AG08395 (cell line): ENCODE measurements around the gene RNF44.

Experiments used
- DNase-seq: peaks from one replicate; pipeline ENCODE4 v3.0.0; 2012; ENCODE audit warnings: mixed read lengths, low spot score

The RNF44 gene

DNA sequence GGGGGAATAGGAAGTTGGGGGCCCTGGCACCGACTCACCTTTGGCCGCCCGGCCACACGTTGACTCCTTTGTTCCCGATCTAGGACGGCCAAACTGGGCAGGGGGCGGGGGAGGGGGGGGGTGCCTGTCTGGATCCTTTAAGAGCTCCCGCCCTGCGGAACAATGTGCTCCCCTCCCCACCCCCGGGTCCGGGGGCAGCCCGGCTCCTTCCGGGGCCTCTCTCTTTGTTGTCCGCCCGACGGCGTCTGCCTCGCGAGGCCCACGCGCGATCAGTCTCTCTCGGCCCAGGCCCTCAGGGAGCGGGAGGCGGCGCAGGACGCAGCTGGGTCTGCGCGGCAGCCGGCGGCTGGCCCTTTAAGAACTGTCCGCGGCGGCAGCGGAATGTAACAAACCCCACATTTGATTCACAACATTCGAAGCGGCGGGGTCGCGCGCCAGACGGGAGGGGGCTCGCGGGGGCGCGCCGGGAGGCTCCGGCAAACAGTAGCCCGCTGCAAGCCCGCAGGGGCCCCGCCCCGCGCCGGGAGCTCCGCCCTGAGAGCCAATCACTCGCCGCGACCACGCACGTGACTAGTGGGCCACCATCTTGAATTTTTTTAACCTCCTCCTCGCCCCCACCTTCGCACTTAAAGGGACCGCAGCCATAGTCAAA lies at the start of gene RNF44:
Gene RNF44 (minus strand): TSS at position 501 of the 652 bp plus-strand sequence. CDS start 4,930 bp downstream, outside the sequence.
- DNase-seq, result peak; percentile 97

DNA sequence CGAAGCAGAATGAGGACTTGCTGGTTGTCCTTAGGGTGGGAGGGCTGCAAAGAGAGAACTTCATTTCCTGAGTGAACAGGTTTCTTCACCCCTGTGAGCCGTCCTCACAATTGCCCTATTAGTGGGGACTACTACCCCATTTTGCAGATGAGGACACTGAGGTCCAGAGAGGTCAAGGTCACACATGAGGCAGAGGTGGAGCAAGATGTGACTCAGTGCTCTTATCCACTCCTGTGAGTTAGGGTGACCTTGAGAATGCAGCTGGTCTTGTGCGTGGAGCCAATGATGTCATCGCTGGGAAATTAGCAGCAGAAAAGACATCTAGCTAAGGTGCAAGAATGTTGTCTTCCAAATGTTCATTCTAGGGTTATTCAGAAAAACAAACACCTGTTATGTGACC lies 45.9 kb upstream of the RNF44 start:
- DNase-seq, result no peak

DNA sequence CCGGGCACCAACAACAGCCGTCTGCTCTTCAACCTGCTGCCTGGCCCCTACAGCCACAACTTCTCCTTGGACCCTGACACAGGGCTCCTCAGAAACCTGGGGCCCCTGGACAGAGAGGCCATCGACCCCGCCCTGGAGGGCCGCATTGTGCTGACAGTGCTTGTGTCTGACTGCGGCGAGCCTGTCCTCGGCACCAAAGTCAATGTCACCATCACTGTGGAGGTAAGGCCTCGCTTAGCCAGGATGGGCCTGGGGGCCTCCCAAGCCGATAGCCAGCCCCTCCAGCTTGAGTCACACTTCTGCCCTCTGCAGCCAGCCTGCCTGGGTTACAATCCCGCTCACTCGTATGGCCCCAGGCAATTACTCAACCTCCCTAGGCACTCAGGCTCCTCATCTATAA lies 44.2 kb upstream of the RNF44 start:
- no peak for DNase-seq

DNA sequence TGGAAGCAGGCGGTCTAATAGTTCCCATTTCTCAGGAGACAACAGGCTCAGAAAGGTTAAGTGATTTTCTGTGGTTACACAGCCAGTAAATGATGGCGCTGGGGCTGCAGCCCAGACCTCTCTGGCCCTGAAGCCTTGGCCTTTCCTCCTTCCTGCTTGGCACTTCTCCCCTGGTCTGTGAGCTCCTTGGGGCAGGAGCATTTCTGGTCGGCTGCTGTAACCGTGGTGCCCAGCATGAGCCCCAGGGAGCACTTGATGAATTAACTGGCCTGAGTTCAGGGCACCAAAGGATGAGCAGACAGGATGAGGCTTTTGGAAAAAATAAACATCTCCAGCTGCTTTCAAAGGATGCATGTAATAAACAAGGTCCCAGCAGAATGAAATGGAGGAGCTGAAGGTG lies 42.1 kb upstream of the RNF44 start:
- no peak for DNase-seq

DNA sequence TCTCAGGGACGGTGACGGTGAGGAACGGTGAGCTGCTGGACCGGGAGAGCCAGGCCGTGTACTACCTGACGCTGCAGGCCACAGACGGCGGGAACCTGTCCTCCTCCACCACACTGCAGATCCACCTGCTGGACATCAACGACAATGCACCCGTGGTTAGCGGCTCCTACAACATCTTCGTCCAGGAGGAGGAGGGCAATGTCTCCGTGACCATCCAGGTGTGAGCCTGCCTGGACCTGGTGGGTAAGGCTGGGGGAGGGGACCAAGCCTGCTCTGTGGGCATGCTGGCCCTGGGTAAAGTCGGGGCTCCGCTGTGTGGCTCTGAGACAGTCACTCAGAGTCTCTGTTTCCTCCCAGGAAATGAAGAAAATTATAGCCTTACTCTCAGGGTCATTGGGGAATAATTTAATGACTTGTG lies 41.2 kb upstream of the RNF44 start:
- peak; percentile 48 for DNase-seq

DNA sequence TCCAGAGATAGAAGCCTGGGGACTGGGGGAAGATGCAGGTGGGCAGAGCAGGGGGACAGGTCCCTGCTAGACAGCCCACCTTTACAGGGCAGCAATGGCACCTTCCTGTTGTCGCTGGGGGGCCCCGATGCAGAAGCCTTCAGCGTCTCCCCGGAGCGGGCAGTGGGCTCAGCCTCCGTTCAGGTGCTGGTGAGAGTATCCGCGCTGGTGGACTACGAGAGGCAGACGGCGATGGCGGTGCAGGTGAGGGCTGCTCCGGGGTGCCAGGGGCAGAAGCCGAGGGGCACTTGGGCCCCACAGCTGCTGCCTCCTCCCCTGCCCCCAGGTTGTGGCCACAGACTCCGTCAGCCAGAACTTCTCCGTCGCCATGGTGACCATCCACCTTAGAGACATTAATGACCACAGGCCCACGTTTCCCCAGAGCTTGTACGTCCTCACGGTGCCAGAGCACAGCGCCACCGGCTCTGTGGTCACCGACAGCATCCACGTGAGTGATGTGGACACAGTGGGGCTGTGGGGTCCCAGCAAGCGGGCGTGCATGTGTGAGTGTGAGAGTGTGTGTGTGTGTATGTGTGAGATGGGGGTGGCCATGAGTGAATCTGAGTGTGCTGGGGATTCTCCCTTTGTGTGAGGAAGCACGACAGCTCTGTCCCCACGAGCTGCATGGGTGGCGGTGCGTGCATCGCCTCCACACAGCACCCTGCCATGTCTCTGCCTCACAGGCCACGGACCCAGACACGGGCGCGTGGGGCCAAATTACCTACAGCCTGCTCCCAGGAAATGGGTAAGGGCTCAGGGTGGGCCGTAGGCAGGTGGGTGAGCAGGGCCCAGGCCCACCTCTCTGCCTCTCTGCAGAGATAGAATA lies 40.3 kb upstream of the RNF44 start:
- no peak for DNase-seq

DNA sequence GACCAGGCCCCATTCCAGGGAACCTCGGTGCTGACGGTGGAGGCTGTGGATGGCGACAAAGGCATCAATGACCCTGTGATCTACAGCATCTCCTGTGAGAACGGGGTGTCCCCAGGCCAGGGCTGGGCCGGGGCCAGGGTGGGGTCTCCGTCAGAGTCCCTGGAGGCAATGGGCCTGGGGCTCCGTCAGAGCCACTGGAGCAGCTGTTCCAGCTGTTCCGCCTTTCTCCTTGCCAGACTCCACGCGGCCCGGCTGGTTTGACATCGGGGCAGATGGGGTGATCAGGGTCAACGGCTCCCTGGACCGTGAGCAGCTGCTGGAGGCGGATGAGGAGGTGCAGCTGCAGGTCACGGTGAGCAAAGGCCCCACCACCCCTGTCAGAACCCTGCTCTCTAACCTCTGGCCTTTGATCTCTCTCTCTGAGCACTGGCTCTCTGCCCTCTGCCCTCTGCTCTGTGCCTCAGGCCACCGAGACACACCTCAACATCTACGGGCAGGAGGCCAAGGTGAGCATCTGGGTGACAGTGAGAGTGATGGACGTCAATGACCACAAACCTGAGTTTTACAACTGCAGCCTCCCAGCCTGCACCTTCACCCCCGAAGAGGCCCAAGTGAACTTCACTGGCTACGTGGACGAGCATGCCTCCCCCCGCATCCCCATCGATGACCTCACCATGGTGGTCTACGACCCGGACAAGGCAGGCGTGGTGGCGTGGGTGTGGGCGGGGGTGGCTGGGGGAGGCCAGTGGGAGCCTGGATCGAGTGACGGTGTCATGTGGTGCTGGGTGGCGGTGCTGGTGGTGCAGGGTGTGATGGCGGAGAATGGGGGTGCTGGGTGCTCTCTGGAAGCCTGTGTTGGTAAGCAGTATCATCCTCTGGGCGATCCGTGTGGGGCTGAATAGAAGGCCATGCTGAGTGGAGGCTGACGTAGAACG lies 38.6 kb upstream of the RNF44 start:
- no peak for DNase-seq

DNA sequence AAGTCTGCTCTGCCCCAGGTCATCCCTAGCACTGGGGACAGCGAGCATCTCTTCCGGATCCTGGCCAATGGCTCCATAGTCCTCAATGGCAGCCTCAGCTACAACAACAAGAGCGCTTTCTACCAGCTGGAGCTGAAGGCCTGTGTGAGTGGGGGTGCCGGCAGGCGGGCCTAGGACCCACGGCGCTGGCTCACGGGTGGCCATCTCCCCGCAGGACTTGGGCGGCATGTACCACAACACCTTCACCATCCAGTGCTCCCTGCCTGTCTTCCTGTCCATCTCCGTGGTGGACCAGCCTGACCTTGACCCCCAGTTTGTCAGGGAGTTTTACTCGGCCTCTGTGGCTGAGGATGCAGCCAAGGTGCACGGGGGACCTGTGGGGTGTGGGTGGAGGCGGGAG lies 37.9 kb upstream of the RNF44 start:
- DNase-seq, result no peak

DNA sequence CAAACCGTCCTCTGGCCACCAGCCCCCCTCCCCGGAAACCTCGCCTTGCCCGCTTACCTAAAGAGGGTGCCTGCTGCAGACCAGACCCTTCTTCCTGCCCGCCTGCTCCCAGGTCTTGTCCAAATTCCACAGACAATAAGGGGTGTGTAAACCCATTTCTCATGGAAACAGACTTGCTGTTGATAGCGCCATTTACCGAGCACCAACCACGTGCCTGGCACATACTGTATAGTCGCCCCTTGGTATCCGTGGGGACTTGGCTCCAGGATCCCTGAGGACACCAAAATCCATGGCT lies 37.0 kb upstream of the RNF44 start:
- no peak for DNase-seq

DNA sequence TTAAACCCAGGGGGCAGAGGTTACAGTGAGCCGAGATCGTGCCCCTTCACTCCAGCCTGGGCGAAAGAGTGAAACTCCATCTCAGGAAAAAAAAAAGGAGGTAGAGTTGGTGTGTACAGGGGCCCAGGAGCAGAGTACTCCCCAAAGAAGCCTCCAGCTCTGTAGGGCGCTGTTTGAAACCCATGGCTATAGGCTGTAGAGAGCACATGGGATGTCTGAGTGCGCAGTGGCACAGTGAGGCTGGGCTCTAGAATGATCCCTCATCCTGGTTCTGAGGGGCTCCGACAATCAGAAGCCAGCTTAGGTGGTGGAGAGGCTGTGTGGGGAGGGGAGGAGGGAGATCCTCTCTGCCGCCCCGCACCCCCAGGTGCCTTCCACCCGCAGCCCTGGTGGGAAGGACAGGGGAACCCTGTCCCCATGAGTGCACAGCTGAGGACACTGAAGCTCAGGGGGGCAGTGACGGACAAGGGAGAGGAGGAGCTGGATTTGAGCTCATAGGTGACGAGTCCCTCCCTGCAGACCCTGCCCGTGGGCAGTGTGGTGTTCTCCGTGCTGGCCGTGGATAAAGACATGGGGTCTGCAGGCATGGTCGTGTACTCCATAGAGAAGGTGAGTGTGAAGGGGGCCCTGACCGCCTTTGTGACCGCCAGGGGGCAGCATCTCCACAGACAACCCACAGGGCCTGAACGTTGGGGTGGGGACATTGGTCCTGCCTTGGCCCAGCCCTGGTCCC lies 36.5 kb upstream of the RNF44 start:
- DNase-seq, result peak; percentile 75

DNA sequence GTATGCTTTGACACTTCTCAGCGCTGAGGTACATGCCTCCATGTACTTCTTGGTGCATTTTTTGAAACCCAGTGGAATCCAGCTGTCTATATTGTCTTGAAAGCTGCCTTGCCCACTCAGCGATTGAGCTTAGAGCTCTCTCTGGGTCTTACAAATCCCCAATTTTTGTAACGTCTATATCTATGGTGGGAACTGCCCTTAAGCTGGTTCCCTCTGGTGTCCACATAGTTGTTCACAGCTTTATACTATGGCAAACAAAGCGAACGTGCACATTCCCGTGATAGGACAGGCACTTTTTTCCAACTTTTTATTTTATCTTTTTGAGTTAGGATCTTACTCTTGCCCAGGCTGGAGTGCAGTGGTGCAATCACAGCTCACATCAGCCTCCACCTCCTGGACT lies 32.8 kb upstream of the RNF44 start:
- peak; percentile 25 for DNase-seq

DNA sequence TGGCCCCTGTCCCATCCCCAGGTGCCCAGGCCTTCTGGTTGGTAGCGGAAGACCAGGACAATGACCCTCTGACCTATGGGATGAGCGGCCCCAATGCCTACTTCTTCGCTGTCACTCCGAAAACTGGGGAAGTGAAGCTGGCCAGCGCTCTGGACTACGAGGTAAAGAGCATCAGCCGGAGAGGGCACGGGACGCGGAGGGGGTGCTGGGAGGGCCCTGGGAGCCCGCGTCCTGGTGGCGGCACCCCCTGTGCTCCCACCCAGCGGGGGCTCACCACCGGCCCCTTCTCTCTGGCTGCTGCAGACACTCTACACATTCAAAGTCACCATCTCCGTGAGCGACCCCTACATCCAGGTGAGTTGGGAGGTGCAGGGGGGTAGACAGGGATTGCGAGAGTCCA lies 31.5 kb upstream of the RNF44 start:
- DNase-seq, result no peak

DNA sequence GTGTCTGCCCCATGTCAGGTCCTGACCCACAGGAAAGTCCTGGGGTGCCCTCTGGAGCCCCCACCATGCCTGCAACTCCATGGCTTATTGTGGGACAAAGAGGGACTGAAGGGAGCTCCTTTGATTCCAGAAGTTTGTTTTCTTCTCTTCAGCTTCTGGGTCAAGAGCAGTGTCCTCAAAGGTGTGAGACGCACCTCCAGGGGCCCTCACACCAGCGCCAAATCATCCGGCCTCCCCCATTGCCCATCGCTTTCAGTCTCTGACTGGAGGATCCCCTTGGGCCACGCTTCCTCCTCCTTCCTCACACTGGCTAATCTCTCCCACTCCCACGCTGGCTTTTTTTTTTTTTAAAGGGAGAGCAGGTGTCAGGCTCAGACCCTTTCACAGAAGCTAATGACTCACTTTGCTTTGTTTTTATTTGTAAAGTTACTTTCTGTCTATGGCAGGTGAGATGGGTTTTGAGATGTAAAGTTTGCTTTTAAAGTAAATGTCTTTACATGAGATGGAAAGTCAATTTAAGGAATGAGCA lies 28.6 kb upstream of the RNF44 start:
- no peak for DNase-seq

DNA sequence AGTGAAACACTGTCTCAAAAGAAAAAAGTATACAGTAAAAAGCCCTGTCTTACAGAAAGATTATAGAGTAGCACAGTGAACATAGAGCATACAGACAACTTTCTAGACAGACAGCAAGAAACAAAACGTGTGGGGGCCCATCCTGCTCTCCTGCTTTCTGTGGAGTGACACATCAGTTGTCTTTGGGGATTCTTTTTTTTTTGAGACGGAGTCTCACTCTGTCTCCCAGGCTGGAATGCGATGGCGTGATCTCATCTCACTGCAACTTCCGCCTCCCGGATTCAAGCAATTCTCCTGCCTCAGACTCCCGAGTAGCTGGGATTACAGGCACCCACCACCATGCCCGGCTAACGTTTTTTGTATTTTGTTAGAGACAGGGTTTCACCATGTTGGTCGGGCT lies 26.8 kb upstream of the RNF44 start:
- no peak for DNase-seq

DNA sequence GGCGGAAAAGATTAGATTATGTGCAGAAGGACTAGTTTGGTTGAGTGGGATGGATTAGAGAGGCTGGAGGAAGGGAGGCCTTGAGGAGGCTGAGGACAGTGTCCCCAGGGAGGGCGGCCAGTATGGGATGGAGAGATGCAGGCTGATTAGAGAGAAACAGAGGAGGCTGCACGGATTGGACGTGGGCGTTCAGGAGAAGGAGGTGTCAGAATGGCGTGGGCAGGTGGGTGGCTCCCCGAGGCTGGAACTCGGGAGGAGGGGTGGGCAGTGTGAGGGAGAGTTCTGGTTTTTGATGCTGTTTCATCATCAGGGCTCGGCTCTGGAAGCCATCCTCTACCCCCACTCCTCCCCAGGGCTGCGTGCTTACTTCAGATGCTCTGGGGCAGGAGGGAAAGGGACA lies 25.0 kb upstream of the RNF44 start:
- DNase-seq, result no peak

DNA sequence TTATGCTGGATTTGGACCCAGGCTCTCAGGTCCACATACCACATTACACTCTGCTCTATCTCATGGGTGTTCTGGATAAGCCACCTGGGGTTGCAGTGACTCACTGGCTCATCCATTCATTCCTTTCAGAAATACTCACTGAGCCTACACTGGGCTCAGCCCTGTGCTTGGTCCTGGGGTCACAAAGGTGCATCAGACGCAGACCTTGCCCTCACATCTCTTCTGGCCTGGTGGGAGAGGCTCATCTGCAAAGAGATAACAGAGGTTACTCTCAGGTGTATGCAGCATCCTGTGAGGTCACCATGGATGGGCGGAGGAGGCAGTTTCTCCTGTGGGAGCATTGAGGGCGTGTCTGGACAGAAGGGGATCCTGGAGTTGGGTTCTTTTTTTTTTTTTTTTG lies 24.1 kb upstream of the RNF44 start:
- no peak for DNase-seq

DNA sequence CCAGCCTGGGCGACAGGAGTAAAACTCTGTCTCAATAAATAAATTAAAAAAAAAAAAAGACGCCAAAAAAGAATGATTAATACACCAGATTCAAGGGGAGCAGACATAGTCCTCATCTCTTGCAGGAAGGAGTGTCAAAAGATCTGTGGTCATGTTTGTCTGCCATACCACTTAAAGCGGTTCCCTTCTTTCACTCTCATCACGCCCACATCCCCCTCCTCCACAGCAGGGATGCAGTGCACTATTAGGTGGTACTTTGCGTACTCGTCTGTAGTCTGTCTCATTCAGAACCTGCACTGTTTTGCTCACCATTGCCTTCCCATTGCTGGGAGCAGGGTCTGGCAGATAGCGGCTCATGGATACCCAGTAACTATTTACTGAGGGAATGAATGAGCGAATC lies 23.2 kb upstream of the RNF44 start:
- no peak for DNase-seq

DNA sequence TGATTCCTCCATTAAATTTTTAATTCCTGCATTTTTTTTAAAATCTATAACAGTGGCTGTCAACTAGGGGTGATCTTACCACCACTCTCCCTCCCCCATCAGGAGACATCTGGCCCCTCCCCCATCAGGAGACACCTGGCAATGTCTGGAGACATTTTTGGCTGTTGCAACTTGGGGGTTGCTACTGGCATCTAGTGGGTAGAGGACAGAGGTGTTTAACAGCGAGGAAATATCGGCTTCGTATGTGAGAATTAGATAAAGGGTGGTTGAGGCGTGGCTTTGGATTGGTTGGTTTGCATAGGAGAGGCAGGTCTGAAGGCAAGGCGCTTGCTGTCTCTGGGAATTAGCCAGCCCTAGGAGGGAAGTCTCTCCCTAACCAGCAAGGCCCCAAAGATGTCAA lies 22.5 kb upstream of the RNF44 start:
- DNase-seq, result no peak

DNA sequence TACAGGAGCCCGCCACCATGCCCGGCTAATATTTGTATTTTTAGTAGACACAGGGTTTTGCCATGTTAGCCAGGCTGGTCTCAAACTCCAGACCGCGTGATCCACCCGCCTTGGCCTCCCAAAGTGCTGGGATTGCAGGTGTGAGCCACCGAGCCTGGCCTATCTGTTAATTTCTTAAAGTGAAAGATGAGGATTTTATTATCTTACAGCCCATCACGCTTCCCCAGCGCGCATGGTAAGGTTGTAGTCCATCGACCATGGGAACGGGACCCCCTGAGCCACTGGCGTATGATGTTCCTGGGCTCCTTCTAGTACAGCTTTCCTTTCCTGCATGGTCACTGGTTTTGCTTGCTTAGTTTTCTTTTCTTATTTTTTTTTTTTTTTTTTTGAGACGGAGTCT lies 20.6 kb upstream of the RNF44 start:
- DNase-seq, result no peak

DNA sequence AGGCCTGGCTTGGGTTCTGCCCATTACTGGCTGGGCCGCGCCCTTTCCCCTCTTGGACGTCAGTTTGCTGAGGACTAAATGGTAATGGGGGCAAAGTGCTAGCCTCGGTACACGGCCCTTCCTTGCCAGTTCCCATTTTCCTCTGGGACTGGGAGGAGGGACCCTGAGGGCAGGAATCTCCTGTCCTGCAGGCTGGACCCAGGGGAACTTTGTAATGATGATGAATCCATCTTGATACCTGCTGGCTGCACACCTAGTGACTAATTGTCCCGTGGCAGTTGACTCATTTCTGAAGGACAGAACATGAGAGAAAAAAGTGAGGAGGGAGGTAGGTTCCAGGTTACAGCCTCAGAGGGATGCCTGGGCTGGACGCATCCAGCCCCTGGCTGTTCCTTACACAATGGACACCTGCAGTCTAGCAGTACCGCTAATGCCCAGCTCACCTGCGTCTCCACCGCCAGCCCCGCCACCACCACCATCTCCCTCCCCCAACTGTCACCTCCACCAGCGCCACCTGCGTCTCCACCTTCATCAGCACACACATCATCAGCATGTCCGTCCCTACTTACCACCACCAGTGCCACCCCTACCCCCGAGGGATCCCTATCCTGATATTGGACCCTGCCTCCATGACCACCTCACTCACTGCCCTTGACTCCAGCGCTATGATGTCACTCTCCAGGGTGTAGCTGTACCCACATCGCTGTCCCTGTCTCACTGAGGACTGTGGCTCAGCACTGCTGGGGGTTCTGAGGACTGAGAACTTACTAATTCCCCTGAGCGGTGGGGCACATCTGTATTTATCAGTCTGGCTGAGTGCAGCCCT lies 16.3 kb upstream of the RNF44 start:
- no peak for DNase-seq

DNA sequence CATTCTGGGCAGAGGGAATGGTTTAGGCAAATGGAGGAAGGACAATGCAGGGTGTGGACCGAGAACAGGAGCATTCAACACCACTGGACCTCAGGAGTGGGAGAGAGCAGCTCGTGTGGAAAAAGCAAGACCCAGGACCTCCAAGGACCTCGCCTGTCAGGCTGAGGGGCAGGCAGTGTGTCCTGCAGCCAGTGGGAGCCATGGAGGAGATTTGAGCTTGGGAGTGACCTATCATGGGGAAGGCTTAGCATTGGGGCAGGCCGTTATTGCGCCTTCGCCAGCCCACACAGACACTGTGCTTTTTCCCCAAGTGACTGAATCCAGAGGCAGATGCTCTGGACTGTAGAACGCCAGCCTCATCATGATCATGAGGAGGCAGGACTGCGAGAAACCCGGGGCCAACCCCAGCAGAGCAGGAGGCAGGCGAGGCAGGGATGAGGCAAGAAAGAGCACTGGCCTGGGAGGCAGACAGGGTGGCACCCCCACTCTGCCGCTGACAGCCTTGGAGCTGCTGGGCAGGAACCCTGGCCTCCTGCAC lies 15.2 kb upstream of the RNF44 start:
- no peak for DNase-seq
